LHCN-M2 (cell line): ENCODE data around the gene CDK5RAP3. TPM values are rescaled to one million over a fixed set of nuclear protein-coding genes. Genes with fewer than 3 reads are reported as not detected.
"Not testable (repeated sequence)": the region's sequence is repeated elsewhere in the genome, so short reads cannot be mapped to it uniquely, and the experiment has no call there.

Source experiments
- DNase-seq: peaks from one replicate; pipeline ENCODE4 v3.0.0-alpha.2; 2012; ENCODE audit warnings: low read depth
- polyA plus RNA-seq: library from polyadenylated mRNA; unstranded; fragments of >200 nt; gene quantifications from one replicate; pipeline ENCODE4 v1.2.1, GENCODE V29; 2012; ENCODE audit warnings: missing spikeins
- total RNA-seq: library from RNA; depleted of rRNA; stranded (reverse); fragments of >200 nt; gene quantifications from 2 replicates; pipeline ENCODE4 v1.2.3, GENCODE V29; 2014; rRNA removed

Gene CDK5RAP3, protein sequence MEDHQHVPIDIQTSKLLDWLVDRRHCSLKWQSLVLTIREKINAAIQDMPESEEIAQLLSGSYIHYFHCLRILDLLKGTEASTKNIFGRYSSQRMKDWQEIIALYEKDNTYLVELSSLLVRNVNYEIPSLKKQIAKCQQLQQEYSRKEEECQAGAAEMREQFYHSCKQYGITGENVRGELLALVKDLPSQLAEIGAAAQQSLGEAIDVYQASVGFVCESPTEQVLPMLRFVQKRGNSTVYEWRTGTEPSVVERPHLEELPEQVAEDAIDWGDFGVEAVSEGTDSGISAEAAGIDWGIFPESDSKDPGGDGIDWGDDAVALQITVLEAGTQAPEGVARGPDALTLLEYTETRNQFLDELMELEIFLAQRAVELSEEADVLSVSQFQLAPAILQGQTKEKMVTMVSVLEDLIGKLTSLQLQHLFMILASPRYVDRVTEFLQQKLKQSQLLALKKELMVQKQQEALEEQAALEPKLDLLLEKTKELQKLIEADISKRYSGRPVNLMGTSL
- total RNA-seq = 93.8 and 94.9 TPM in 2 replicates
- polyA plus RNA-seq = 84.8 TPM

DNA sequence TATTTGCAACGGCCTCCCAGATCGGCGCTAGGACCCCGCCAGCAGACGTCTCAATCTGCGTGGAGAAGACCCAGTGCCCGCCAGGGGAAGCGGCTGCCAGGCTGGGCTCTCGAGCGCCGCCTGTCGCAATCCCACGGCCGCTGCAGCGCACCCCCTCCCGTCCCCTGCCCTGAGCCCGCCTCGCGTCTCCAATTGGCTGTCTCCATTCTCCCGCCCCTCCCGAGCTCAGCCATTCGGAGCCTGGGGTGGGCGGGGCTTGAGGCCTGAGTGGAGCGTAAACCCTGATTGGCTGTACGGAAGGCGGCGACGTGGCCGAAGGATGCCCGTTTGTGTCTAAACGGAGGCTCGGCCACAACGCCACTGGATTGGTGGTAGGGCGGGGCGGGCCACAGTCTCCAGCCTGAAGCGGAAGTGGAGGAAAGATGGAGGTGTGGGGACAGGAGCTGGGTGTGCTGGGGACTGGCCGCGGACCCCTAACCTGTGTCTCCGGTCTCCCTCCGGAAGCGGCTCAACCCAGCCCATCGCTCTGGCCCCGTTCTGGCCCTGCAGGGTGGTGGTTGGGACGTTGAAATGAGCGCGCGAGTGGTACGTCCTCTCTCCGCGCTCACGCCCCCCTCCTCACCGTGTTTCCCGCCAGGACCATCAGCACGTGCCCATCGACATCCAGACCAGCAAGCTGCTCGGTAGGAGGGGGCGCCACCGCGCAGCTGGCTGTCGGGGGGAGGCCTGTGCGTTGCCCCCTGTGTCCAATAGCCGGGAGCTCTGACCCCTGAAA is at the start of gene CDK5RAP3:
CDK5RAP3 (plus strand) TSS at position 389 of the 775 bp plus-strand sequence; CDS start at position 423, 34 bp downstream.
- peak; percentile 99 for DNase-seq

DNA sequence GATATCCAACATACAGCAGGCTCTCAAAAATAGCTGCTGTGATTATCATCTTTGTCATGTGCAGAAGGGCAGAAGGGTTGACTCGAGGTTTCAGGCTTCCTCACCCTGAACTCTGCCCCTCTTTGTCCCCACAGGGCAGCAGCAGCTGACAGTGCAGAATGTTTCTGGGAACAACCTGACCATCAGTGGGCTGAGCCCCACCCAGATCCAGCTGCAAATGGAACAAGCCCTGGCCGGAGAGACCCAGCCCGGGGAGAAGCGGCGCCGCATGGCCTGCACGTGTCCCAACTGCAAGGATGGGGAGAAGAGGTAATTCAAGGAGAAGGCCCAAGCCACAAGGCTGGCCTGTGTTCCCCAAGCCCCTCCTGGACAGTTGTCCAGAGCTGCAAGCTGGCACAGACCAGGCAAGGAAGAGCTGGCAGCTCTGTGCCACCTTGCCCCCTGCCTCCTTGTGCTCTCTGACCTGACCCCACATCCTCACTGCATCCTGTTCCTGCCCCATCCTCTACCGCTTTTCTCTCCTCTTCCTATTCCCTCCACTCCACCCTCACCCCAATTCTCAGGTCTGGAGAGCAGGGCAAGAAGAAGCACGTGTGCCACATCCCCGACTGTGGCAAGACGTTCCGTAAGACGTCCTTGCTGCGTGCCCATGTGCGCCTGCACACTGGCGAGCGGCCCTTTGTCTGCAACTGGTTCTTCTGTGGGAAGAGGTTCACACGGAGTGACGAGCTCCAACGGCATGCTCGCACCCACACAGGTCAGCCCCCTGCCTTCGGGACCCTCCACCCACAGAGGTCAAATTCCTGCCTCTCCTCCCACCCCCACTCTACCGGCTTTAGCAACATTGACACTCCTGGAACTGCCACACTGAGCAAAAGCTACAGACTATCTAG is 45.9 kb upstream of the CDK5RAP3 start:
- DNase-seq = no peak

DNA sequence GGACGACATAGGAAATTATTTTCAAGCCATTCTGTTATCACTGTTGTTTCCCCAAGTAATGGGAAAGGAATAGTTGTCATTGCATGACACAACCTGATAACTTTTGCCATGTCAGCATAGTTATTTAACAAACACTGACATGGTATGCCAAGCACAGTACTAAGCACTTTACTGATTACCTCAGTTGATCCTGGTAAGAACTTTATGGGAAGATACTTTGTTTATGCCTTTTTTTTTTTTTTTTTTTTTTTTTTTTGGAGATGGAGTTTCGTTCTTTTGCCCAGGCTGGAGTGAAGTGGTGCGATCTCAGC is 45.3 kb upstream of the CDK5RAP3 start:
- no peak for DNase-seq

DNA sequence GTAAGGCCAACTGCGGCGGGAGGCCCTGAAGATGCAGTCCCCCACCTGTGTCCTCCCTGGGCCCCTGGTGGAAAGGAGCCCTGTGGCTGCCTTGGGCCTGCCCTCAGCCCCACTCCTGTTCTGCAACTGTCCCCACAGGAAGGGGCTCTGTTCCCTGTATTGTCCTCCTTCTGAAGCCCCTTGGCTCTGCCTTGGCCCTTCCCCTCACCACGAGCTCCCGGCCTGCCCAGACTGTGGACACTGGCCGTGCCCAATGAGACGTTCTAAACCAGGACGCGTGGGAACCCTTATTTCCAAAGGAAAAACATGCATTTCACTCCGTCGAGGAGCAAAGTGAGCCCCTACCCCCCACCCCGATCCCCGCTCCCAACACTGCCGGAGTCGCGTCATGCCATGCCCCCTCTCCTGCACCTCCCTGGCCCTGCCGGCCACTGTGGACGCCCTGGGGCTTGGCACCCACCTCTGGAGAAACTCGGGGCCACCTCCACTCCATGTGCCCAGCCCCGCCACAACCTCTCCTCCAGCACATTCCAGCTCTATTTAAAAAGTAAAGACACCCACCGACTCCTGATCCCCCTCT is 43.0 kb upstream of the CDK5RAP3 start:
- no peak for DNase-seq

DNA sequence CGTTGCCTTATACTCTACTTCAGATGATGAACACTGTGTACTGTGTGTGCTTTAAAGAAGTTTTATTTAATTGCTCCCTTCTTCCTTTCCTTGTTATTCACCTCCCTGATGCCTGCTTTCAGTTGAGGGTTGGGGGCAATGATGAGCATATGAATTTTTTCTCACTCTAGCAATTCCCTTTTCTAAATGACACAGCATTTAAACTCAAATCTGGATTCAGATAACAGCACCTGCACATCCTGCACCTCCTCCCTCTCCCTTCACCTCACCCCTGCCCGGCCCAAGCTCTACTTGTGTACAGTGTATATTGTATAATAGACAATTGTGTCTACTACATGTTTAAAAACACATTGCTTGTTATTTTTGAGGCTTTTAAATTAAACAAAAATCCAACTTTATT is 42.5 kb upstream of the CDK5RAP3 start:
- DNase-seq = no peak

DNA sequence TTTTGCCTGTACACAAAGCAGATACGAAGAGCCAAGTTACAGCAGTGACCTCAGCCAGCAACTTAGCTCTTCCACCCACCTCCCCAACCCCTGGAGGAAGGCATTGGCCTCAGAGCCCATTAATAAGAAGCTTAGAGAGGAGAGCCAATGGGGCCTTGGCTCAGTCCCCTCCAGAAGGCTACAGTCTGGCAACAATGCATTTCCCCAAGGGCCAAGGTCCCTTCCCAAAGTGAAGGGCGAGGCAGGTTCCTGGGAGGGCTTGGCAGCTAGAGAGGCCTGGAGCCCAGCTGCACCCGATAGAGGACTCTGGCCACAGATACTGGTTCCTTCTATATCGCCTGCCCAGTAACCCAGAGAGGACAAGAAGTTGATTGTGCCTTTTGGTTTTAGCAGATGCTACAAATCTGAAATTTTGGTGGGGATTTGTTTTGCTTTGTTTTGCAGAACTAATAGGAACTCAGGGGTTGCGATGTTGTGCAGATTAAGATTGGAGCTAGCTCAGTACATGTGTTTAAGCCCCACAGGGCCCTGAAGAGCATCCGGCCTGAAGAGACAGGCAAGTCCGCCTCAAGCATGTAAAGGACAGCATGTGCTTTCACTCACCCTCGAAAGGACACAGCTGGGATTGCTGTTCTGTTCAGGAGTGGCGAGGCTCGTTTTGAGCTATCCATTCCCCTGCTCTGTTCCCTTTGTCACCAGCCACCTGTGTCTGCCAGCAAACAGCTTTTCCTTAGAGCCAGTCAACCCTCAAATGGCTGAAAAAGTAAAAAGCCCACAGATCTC is 41.5 kb upstream of the CDK5RAP3 start:
- DNase-seq = no peak

DNA sequence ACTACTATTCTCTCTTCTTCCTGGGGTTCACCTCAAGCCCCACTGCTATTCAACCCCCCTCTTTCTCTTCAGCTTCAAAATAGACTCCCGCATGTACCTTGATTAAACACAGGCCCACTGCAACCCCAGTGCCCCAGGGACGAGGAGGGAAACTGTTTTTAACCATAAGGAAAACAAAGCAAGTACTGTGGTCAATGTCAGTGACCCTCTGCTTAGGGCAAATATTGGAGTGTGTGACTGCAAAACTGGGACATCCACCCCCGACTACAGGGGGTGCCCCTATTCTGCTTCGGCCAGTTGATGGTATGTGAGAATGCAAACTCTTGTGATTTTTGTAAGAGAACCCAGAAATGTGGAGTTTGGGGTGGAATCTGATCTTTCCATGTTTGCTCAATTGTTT is 39.1 kb upstream of the CDK5RAP3 start:
- DNase-seq = no peak

DNA sequence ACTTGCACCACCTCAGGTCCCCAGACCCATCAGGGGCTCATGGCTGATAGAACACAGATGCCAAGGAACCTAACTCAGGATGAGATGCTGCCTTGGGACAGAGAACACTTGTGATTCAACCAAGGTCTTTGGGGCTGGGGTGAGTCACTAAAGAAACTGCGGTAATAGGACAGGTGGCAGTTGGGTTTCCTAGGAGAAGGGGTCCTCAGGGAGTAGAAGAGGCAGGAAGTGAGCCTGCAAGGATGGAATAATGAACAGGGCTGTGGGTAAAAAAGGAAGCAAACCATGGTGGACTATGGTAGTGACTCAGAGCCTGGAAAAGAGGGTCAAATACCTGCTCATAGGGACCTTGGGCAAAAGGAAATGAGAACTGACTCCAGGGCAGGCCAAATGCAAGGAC is 36.1 kb upstream of the CDK5RAP3 start:
- DNase-seq = peak; percentile 97

DNA sequence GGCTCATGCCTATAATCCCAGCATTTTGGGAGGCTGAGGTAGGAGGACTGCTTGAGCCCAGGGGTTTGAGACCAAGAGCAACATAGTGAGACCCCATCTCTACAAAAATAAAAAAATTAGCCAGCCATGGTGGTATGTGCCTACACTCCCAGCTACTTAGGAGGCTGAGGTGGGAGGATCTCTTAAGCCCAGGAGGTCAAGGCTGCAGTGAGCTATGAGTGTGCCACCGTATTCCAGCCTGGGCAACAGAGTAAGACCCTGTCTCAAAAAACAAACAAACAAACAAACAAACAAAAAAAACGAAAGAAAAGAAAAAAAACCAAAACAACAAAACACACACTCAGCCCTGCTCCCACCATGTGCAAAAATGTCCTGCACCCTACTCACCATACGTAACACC is 35.4 kb upstream of the CDK5RAP3 start:
- DNase-seq = not testable (repeated sequence)

DNA sequence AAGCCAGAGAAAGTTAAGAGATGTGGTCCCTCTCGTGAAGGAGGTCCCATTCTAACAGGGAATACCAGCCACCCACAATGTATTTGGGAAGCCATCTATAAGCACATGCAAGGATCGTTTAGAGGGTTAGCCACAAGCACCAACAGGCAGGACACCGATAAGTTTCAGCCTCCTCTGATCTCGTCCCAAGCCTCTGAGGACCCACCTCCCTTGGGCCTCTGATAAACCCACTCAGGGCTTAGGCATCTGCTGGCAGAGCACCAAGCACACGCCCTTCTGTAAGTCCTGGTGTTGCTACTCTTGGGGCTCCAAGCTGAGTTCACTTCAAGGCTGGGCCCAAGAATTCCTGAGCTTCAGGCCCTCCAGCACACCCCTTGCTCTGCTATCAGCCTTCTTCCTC is 35.0 kb upstream of the CDK5RAP3 start:
- peak; percentile 84 for DNase-seq

DNA sequence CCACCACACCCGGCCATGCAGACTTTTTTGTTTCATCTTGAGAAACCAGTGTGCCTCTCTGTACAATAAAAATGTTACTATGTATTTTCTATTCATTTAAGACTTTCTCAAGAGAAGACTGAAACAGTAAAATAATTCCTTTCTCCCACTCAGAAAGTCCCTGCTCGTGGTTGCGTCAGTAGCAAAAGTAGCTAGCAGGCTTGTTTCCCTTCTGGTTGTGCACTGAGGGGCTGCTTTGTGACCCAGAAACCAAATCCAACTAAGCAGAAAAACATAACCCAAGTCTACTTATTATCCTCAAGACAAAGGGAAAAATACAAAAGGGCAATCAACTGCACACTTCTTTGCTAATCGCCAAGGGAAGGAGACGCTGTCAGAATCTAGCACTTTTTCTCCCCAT is 33.0 kb upstream of the CDK5RAP3 start:
- DNase-seq = no peak

DNA sequence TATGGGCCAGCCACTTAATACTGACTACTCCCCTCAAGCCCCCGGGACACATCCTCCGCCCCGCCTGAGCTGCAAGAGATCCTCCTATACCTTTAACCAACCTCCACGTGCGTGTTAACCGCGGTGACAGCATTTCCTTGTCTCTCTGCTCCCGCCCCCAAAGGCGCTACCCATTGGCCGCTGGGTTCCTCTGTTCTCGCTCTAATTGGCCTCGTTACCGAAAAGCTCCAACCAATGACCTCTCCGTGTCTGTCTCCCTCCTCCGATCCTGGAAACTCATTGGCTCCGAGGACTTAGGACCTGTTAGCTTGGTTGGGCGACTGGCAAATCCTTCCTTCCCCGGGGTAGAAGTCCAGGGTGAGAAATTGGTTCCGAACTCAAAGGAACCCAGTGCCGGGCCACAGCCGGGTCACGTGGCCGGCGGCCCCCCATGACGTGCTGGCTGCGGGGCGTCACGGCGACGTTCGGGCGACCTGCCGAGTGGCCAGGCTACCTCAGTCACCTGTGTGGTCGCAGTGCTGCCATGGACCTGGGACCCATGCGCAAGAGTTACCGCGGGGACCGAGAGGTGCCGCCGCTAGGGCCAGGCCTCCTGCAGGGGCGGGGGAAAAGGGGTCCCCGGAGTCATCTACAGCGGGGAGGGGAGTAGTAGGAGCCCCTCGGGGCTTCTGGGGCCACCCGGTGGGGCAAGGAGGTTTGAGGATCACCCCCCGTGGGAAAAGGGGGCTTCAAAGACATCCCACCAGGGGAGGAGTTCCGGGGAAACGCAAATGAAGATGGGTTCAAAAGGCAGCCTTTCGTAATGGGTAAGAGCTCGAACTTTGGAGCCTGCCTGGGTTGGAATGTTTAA is 29.4 kb upstream of the CDK5RAP3 start, which contains the start of gene PNPO:
PNPO (plus strand) TSS at position 326 of the 850 bp plus-strand sequence; CDS start at position 431, 105 bp downstream.
- DNase-seq = peak; percentile 98

DNA sequence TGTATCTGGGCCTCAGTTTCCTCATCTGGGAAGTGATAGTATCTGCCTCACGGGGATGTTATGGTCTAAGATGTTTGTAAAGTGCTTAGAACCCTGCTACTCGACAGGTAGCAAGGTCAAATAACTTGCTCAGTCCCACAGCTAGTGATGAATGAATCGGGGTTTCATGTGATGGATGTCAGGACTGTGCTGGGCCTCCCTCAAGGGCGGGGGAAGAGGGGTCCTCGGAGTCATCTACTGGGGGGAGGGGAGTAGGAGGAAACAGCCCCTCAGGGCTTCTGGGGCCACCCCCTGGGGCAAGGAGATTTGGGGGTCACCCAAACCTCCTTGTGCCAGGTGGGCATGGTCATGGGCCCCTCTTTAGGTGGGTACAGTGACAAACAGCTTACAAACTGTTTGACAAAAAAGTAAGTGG is 28.8 kb upstream of the CDK5RAP3 start:
- no peak for DNase-seq

DNA sequence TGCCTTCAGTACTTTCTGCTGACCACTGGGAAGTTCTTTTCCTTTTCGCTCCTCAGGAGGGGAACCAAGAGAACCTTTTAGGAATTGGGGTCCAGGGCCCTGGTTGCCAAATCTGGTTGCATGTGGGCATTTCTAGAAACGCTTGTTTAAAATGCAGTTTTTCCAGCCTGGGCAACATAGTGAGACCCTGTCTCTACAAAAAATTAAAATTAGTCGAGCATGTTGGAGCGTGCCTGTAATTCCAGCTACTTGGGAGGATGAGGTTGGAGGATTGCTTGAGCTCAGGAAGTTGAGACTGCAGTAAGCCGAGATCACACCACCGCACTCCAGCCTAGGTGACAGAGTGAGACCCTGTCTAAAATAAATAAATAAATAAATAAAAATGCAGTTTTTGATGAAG is 28.3 kb upstream of the CDK5RAP3 start:
- DNase-seq = no peak

DNA sequence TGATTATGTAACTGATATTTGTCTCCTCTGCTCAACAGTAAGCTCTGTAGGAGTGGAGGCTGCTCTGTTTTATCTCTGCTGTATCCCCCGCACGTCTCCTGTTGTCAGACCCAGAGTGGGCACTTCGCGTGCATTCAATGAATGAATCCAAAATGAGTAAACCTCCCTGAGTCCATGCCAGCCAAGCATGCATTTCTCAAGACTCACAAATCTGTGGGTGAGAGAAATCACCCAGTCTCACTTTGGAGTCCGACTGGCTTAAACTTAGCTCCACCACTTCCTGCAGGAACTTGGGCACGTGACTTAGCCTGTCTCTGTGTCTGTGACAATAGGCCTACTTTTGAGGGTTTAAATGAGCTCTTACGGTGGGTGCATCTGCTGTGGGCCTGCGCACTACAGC is 25.8 kb upstream of the CDK5RAP3 start:
- no peak for DNase-seq

DNA sequence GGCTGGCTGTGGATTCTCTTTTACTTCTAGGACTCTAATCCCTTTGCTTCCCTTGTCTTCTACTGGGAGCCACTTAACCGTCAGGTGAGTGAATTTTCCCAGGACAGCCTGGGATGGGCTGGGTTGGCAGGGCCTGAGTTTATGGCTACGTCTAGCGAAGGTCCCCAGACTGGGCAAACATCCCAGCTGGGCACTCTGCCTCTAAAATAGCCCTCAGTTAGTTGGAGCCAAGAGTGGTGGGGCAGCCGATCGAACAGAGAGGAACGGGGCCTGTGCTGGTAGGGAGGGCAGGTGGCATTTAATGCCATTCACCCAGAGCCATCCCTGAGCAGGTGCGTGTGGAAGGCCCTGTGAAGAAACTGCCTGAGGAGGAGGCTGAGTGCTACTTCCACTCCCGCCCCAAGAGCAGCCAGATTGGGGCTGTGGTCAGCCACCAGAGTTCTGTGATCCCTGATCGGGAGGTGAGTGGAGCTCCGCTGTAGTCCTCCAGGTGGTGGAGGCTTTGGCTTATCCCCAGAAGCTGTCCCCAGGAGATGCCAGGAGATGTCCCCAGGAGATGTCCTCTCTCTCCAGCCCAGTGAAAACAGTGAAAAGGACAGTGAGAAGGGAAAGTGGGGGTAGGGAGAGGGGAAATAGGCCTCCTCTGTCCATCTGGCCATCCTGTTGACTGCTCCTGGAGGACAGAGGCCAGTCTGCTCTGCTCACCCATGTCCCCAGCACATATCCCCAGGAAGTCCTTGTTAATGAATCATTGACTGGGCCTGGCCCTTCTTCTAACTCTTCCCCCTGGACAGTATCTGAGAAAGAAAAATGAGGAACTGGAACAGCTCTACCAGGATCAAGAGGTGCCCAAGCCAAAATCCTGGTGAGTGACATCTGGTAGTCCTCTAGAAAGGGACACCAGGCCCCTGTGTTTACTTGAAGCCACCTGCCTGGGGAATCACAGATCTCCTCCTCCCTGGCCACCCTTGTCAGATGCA is 25.1 kb upstream of the CDK5RAP3 start:
- DNase-seq = no peak

DNA sequence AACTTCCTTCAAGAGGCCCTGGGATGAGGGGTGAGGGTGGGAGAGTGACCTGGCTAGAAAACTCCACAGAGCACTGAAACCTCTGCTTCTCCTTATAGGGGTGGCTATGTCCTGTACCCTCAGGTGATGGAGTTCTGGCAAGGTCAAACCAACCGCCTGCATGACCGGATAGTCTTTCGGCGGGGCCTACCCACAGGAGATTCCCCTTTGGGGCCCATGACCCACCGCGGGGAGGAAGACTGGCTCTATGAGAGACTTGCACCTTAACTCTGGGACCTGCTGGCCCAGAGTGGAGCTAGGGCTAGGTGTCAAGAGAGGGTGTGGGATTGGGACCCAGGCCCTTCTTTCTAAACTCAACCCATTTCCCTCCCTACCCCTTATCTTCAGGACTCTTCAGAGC is 24.4 kb upstream of the CDK5RAP3 start:
- no peak for DNase-seq

DNA sequence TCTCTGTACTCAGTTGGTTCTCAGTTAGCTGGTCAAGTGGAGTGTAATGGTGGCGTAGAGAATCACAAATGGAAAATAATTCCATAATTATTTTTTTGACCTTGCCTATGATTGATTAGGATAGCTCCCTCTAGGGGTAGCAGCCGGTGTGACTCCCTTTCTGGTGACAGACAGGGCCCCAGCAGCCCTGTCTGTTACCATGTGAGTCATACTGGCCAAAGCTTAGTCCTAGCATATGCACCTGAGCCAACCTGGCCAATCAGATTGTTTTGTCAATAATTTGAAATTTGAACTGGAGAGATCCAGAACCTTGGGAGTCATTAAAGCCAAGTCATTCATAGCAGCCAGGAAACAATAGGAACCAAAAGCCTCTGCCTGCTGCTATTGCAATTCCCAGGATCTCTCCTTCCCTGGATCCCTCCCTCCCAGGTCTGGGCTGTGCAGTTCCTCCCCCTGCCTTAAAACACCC is 23.9 kb upstream of the CDK5RAP3 start:
- peak; percentile 87 for DNase-seq
